Measurements from ENCODE around the gene GK.
A peak's percentile ranks its signal among the peaks of the same experiment; 100 is the strongest.
"Not testable (repeated sequence)": the region's sequence is repeated elsewhere in the genome, so short reads cannot be mapped to it uniquely, and the experiment has no call there.

Gene GK

DNA sequence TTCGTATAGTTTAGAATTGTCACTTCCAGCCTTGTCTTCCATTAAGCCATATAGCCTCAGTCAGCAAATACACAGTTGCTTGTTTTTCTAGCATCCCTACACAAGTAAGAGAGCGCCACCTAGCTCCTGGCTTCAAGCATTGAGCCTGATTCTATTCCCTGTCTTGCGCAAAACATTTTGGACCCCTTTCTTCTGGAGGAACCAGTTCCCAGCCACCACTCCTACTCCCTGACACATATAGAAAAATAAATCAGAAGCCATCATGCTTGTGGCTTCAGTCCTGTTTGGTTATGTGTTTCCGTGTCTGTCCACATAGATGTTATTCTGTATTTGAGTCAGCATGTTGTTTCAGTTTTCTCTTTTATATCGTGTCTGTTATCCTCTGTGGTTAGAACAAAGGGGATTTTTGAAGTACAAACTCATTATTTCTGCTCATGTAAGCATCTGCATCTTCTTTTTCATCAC is 59.9 kb downstream of the GK start:
- peak; percentile 0 to 3 for DNase-seq

DNA sequence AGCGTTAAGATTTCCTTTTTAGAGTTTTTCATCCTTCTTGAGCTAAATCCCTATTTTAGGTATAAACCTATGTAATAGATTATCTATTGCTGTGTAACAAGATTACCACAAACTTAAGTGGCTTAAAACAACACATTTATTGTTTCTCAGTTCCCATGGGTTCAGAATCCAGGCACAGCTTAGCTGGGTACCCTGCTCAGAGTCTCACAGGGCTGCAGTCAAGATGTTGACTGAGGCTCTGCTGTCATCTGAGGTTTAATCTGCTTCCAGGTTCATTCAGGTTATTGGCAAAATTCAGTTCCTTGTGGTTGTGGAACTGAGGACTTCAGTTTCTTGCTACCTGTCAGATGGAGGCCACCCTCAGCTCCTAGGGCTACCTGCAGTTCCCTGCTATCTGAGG is 60.9 kb downstream of the GK start:
- no peak for DNase-seq

DNA sequence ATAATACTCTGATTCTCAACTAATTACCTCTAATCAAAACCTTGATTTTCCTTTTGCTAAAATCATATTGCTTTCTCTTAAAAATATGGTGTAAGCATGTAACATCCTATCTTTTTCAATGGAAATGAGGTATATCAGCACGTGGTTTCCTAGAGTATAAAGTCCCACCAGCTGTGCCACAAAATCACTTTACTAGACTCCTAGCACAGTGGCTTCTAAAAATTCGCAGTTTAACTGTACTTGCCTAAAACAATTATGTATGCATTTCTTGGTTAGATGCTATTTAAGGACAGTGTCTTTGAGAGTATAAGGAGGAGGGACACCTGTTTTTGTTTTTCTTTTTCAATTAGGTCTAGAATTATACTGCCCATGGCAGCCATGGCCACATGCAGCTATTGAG is 62.8 kb downstream of the GK start:
- no peak for DNase-seq

DNA sequence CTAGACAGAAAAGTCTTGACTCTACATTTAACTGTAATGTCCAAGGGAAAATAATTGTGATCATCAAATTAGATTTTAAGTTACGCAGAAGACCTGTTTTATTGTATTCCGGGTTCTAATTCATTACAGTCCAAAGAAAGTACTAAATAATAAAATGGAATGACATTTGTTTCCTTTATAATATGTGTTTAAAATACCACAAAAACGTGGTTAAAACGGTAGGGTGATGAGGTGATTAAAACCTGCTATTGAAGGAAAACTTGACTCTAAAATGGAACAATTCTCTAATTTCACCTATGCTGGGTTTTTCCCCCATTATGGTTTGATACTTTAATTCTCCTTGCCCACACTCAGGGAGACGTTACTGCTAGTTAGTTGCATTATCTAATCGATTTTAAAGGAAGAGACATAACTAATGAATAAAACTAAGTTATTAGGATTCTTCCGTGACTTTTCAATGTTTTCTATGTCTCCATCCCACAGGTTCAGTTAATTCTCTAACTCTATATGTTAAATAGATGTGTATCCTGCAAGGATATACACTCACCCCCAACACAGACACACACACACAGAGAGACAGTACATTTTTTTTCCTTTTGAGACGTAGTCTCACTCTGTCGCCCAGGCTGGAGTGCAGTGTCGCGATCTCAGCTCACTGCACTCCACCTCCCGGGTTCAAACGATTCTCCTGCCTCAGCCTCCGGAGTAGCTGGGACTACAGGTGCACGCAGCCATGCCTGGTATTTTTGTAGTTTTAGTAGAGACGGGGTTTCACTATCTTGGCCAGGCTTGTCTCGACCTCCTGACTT is 80.8 kb downstream of the GK start:
- DNase-seq = no peak

DNA sequence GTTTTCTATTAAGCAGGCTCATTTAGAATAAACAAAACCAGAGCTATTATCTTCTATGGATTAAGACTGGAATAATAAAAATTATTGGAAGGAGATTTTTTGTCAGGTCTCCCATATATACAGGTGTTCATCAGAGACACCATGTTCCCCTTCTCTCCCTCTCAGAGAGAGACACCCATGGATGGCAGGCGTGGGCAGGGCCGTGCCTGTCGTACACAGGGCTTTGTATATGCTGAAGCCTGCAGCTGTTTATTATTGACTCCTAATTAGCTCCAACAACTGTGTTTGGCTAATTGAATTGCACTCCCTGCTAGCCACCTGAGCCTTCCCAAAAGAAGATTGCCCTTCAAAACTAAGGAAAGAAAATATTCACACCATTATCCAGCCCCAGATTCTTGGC is 81.6 kb downstream of the GK start:
- DNase-seq = no peak

DNA sequence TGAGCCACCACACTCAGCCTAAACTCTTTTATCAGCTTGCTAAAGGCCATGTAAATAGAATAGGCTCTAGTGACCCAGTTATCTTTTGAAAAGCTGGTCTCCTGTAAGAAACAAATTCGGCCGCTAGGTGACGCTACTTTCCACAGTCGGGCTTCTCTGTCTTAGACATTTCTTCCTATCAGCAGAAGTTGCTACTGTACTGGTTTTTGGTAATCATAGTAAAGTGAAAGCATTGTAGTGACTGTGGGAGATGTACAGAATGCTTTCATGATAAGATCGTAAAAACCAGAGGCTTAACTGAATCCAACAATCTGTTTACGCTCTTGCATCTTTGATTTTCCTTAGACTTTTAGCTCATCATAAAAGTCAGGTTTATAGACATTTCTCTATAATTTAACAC is 82.6 kb downstream of the GK start:
- DNase-seq = peak; percentile 2 to 8

DNA sequence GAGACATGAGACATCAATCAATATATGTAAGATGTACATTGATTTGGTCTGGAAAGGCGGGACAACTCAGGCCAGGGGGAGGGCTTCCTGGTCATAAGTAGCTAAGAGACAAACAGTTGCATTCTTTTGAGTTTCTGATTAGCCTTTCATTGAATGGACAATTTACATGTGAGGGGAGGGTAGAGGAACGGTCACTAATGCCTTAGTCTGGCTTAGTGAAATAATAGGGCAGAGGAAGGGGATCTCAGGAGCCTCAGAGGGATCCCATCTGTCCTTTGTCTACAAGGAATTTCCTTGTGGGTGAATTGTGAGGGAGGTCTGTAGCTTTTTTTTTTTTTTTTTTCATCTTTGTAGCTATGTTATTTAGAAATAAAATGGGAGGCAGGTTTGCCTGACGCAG is 88.3 kb downstream of the GK start:
- DNase-seq = no peak

DNA sequence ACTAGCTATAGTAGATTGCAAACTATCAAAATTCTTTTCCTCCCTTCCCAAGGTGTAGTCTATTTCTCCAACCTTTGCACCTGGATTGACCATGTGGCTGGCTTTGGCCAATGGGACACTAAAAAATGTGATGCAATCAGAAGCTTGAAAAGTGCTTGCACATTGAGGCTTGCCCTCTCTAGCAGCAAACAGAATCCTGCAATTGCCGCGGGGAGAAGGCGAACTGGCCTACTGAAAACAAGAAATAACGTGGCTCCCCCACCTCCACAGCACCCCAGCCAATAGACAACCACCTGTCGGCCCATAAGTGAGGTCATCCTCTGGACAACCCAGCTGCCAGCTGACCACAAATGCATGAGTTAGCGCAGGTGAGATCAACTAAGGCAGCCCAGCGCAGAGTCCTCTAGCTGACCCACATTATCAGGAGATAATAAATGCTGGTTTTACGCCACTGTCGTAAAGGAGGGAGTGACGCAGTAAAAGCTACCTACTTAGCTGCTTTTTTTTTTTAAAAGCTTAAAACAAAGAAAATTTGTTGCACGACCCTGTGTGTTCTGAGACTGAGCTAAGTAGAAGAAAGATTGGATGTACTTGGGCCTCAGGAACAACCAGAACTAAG is 95.2 kb downstream of the GK start:
- DNase-seq = no peak

DNA sequence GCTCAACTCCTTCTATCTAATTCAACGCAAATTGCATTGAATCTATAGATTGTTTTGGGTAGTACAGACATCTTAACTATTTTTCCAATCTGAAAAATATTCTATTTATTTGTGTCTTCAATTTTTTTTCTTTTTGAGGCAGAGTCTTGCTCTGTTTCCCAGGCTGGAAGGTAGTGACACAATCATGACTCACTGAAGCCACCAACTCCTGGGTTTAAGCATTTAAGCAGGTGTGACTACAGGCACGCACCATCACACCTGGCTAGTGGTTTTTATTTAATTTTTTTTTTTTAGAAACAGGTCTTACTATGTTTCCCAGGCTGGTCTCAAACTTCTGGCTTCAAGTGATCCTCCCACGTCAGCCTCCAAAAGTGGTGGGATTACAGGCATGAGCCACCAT is 98.3 kb downstream of the GK start:
- no peak for DNase-seq

DNA sequence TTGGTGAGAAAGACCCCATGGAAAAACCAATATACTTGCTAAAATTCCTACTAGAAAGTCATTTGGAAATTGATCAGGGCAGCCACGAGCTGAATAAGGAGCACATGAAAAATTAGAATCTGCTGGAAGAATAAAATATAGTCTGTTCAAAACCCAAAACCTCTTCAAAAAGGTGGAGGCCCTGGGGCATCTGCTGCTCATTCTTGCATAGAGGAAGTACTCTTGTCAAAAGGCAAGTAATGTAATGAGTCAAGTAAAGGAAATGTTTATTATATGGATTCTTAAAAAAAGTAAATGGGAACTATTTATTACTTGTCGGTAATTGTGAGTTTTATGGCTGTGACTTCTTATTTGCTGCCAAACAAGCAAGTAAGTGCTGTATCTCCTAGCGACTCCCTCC is 109.5 kb downstream of the GK start:
- no peak for DNase-seq

DNA sequence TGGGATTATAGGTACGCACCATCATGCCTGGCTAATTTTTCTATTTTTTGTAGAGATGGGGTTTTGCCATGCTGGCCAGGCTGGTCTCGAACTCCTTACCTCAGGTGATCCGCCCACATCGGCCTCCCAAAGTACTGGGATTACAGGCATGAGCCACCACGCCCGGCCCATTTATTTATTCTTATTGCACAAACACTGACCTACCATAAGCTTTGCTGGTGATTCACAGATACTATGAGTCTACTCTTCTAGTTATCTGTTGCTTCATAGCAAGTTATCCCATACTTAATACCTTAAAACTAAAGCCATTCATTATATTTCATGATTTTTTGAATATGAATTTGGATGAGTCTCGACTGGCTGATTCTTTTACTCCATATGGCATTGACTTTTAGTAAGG is 120.5 kb downstream of the GK start:
- DNase-seq = not testable (repeated sequence)

DNA sequence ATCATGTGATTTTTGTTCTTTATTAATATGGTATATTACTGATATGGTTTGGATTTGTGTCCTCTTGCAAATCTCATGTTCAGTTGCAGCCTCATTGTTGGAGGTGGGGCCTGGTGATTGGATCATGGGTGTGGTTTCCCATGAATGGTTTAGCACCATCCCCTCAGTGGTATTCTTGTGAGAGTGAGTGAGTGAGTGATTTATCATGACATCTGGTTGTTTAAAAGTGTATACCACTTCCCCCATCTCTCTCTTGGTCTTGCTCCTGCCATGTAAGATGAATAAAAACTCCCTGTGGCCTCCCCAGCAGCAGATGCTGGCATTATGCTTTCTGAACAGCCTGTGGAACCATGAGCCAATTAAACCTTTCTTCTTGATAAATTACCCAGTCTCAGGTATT is 124.4 kb downstream of the GK start:
- no peak for DNase-seq

DNA sequence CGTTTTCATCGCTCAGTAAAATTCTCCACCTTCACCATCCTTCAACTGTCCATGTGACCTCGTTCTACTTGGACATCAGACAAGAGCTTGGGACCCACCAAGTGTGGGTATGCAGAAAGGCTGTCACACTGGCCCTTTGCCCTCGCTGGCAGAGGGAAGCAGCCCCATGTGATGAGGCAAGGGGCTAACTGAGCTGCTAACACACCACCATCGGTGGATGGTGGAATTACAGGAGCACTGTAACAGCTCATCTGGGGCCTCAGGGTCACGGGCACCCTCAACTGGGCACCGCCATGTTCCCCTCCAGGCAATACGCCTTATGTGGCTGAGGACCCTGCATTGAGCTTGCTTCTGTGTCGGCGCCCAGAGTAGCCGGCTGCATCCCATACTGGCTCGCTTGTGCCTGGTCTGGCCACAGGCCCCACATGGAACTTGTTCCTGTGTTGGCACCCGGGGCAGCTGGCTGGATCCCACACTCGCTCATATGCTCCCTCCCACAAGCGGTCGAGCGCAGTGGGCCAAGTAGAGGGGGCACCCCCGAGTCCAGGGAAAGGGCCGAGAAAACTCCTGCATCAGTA is 126.3 kb downstream of the GK start:
- DNase-seq = no peak

Data from SW 1271 (cell line).